T-cell (primary cell): ENCODE measurements around the gene CATSPERD. TPM values are rescaled to one million over a fixed set of nuclear protein-coding genes. Genes with fewer than 3 reads are reported as not detected.
A peak's percentile ranks its signal among the peaks of the same experiment; 100 is the strongest.

ENCODE experiments used
- ATAC-seq, 4 experiments: fragments of 200-7000 bp in 3 of 4; fragments of 150-1000 bp in 1 of 4; cut with Tn5 transposase; replicated peaks in 1 of 4; 1 replicate in 3 of 4; 2 replicates in 1 of 4; pipeline ENCODE4 v1.10.0; 2021; ENCODE audit warnings: moderate library complexity in 3 of 4, mild to moderate bottlenecking in 2 of 4, moderate number of reproducible peaks in 1 of 4
- CTCF ChIA-PET, 2 donors: fragments of 300-600 bp; sonication (Branson Sonifier 250); formaldehyde crosslinking; loops; one replicate each; lab custom pipeline; 2022; ENCODE audit warnings: antibody characterized with exemption in 2 of 2; lab: Charles Lee
- POLR2A ChIA-PET, 2 donors: fragments of 300-600 bp; sonication (Branson Sonifier 250); formaldehyde crosslinking; loops; one replicate each; lab custom pipeline; 2022; ENCODE audit warnings: antibody characterized with exemption in 2 of 2; lab: Charles Lee
- DNase-seq, 35 experiments: peaks; one replicate each; pipeline versions ENCODE4 v3.0.0 to v3.0.0-alpha.2; 2013 to 2023
- H3K27ac ChIP-seq: one replicate; pipeline ENCODE4 v1.5.1; 2013; ENCODE audit warnings: low read length
- H3K27me3 ChIP-seq, 2 experiments: replicated peaks in 1 of 2; 1 replicate in 1 of 2; 2 replicates in 1 of 2; pipeline versions ENCODE4 v1.6.1 to v1.7.0; 2013; ENCODE audit warnings: low read length in 1 of 2, mixed read lengths in 1 of 2; ENCODE audit not compliant: control insufficient read depth in 2 of 2, insufficient read depth in 2 of 2; ENCODE audit errors: extremely low read depth in 1 of 2
- H3K36me3 ChIP-seq, 2 donors: 1 replicate in 1 of 2; 2 replicates in 1 of 2; pipeline versions ENCODE4 v1.6.1 to v1.7.0; 2013; ENCODE audit warnings: low read length in 1 of 2; ENCODE audit not compliant: control insufficient read depth in 2 of 2, insufficient read depth in 1 of 2; ENCODE audit errors: extremely low read depth in 1 of 2
- H3K4me1 ChIP-seq, 2 experiments: 1 replicate in 1 of 2; 2 replicates in 1 of 2; pipeline versions ENCODE4 v1.6.1 to v1.7.0; 2013; ENCODE audit warnings: low read length in 2 of 2, mixed read lengths in 1 of 2; ENCODE audit not compliant: insufficient read depth in 2 of 2, control insufficient read depth in 1 of 2; ENCODE audit errors: extremely low read depth in 1 of 2
- H3K4me3 ChIP-seq, 2 donors: 1 replicate in 1 of 2; 2 replicates in 1 of 2; pipeline versions ENCODE4 v1.5.1 to v1.7.0; 2013; ENCODE audit warnings: mild to moderate bottlenecking in 2 of 2, low read length in 1 of 2, moderate library complexity in 1 of 2; ENCODE audit not compliant: control insufficient read depth in 1 of 2; ENCODE audit errors: extremely low read depth in 1 of 2
- H3K9me3 ChIP-seq: 2 replicates; pipeline ENCODE4 v1.7.0; 2013
- H3K27ac Mint-ChIP-seq, 2 donors: one replicate each; pipeline ENCODE4 v1.8.0; 2020 to 2021; ENCODE audit warnings: mild to moderate bottlenecking in 2 of 2, mixed read lengths in 2 of 2
- H3K27me3 Mint-ChIP-seq, 2 donors: one replicate each; pipeline ENCODE4 v1.8.0; 2021 to 2022; ENCODE audit warnings: mixed read lengths in 2 of 2
- H3K36me3 Mint-ChIP-seq: one replicate; pipeline ENCODE4 v1.8.0; 2021; ENCODE audit warnings: mixed read lengths
- H3K4me1 Mint-ChIP-seq, 3 donors: one replicate each; pipeline ENCODE4 v1.8.0; 2020 to 2022; ENCODE audit warnings: mixed read lengths in 3 of 3, mild to moderate bottlenecking in 1 of 3
- H3K4me3 Mint-ChIP-seq, 3 donors: one replicate each; pipeline ENCODE4 v1.8.0; 2020 to 2022; ENCODE audit warnings: mild to moderate bottlenecking in 3 of 3, mixed read lengths in 3 of 3, moderate library complexity in 3 of 3
- H3K9me3 Mint-ChIP-seq, 3 donors: one replicate each; pipeline ENCODE4 v1.8.0; 2020 to 2022; ENCODE audit warnings: mixed read lengths in 3 of 3
- WGBS: methylation state at CpG from one replicate; pipeline ENCODE4 v1.1.5; 2013; ENCODE audit warnings: missing lambda C conversion rate; ENCODE audit not compliant: insufficient coverage; 5-methylcytosine and 5-hydroxymethylcytosine counted together
- total RNA-seq, 35 experiments: library from RNA in 6 of 35; stranded (reverse) in 6 of 35; fragments of 120-200 nt in 1 of 35; gene quantifications; one replicate each; pipeline versions ENCODE4 v1.2.1 to v1.2.4 and lab custom pipeline; 2013 to 2026

Gene CATSPERD
- total RNA-seq, 5 donors from 2014 or later (not counting 1 experiment from before 2014, with no cell fraction given), result not detected

DNA sequence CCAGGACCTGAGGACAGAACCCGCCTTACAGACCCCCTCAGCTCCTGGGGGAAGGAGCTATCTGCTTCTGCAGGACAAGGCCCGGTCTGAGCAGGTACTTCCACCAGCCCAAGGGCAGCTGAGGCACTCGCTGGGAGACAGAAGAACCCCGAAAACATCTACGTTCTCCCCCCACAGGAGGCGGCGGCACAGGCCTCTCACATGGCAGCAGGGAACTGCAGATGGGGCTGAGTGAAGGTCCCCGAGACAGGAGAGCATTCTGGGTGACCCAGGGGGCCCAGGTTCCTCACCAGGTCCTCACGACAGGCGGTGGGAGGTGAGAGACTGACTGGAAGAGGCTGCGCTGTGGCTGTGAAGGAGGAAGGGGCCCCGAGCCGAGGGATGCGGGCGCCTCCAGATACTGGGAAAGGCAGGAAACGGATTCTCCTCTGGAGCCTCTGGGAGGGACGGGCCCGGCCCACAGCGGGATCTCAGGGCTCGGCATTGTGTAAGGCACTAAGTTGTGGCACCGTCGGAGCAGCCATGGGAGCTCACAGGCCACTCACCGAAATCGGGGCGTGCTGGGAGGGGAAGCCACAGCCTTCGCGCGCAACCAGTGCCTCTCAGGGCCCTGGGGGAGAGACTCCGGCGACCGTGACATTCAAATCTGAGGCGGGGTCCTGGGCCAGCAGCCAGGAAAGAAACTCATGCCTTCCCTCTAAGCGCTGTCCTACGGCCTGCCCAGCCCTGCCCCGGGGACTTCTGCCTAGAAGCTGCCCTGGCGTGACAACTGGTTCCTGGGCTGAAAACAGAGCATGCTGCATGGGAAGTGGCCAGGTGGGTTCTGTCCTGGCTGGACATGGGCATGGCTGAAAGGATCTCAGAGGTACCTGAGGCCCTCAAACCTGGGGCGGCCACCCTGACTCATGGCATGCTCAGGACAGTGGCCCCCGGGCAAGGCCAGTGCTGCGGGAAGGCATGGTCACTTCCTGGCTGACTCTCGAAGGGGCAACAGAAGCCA is 16.3 kb upstream of the CATSPERD start:
- no peak overlapping the region for H3K4me3 Mint-ChIP-seq
- H3K36me3 Mint-ChIP-seq, result peaks cover 26% of the 10 kb centered on the region
- H3K9me3 Mint-ChIP-seq, result no peaks in the 10 kb centered on the region
- Histone ChIP-seq H3K27ac (no peak overlapping the region), H3K9me3 (no peaks in the 10 kb centered on the region), H3K36me3 (peaks cover 22 to 58% of the 10 kb centered on the region in 2 donors), H3K27me3 (no peaks in the 10 kb centered on the region), H3K4me3 (no peak overlapping the region), H3K4me1 (no peaks in the 10 kb centered on the region)
- ChIA-PET CTCF (no interaction called here), POLR2A (no interaction called here)
- WGBS, result 99% methylated on average over 31 of the region's 40 CpGs
- no peak overlapping the region for H3K27ac Mint-ChIP-seq
- DNase-seq (no peak), ATAC-seq (no peak)
- H3K27me3 Mint-ChIP-seq, result no peaks in the 10 kb centered on the region
- peaks cover 0 to 2% (median 0%) of the 10 kb centered on the region in 3 donors for H3K4me1 Mint-ChIP-seq

DNA sequence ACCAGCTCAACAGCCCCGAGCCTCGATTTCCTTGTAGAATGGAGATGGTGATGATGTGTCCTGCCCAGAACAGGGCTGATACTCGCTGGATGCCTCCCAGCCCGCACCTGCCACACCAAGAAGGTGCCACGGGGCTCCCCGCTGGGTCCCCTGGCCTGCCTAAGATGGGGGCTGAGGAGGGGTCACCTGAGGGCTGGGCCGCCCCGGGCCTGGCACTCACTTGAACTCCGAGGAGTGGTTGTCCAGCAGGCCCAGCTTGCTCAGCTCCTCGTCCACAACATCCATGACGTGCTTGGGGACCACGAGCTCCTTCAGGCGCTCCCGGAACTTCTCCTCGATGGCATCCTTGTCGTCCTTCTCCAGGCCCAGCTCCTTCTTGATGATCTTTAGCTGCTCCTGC is 14.9 kb upstream of the CATSPERD start:
- H3K27me3 ChIP-seq, result no peaks in the 10 kb centered on the region
- ChIA-PET POLR2A (interaction anchor here (0.6 kb wide), 2 partner anchors 269 to 414 kb away, joined by 3 to 4 read pairs; no protein-coding TSS in a partner anchor), CTCF (interaction anchor here in 1 of 2 donors (0.9 kb wide), 1 partner anchor 16 kb away, joined by 3 read pairs; the partner anchor contains the start of gene RPL36)
- H3K27ac Mint-ChIP-seq, result no peak overlapping the region
- no peak overlapping the region for H3K4me3 ChIP-seq
- 91% methylated on average over 16 of the region's 16 CpGs for WGBS
- ATAC-seq (peak in 1 of 4 experiments; percentile 12), DNase-seq (no peak)
- peaks cover 0 to 2% (median 0%) of the 10 kb centered on the region in 3 donors for H3K4me1 Mint-ChIP-seq
- no peaks in the 10 kb centered on the region for H3K9me3 Mint-ChIP-seq
- no peak overlapping the region for H3K4me3 Mint-ChIP-seq
- H3K27me3 Mint-ChIP-seq, result no peaks in the 10 kb centered on the region
- no peak overlapping the region for H3K27ac ChIP-seq
- H3K9me3 ChIP-seq, result no peaks in the 10 kb centered on the region
- H3K36me3 ChIP-seq, result peaks cover 22 to 53% of the 10 kb centered on the region in 2 donors
- no peaks in the 10 kb centered on the region for H3K4me1 ChIP-seq
- H3K36me3 Mint-ChIP-seq, result peaks cover 26% of the 10 kb centered on the region

DNA sequence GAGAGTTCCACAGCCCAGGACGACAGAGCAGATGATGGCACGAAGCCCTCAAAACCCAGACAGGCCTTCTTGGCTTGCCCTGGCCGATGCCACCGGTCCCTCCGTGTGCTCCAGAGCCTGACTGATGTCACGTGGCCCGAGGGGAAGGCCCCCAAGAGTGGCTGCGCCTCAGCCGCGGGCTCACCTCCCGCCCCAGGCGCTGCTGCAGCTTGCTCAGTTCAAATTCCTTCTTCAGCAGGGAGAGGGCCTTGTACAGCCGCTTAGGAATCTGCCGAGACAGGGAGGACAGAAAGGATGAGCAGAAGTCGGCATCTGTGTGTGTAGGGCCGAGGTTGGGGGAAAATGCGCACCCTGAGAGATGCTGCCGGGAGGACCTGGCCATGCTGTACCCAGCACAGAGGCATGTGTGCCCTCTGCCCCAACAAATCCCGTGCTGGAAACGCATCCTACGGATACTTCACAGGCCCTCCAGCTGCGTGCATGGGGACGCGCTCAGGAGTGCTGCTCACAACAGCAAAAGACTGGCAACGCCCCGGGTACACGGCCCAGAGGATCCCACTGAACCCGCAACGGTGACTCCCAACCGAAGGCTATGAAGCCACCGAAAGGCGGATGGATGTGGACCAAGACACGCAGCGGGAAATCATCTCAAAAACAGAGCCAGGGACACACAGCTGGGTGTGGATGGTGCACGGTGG is 13.4 kb upstream of the CATSPERD start:
- ATAC-seq, result no peak
- POLR2A ChIA-PET, result no interaction called here
- no peak for DNase-seq
- Mint-ChIP-seq H3K4me3 (no peak overlapping the region), H3K4me1 (no peaks in the 10 kb centered on the region), H3K27ac (peak overlapping the region in 1 of 2 donors; percentile 27), H3K9me3 (no peaks in the 10 kb centered on the region), H3K27me3 (no peaks in the 10 kb centered on the region), H3K36me3 (peaks cover 21% of the 10 kb centered on the region)
- H3K9me3 ChIP-seq, result no peaks in the 10 kb centered on the region
- CTCF ChIA-PET, result no interaction called here
- H3K4me1 ChIP-seq, result no peaks in the 10 kb centered on the region
- H3K4me3 ChIP-seq, result no peak overlapping the region
- peaks cover 27 to 61% of the 10 kb centered on the region in 2 donors for H3K36me3 ChIP-seq
- H3K27me3 ChIP-seq, result no peaks in the 10 kb centered on the region
- WGBS, result 97% methylated on average over 35 of the region's 35 CpGs
- no peak overlapping the region for H3K27ac ChIP-seq

DNA sequence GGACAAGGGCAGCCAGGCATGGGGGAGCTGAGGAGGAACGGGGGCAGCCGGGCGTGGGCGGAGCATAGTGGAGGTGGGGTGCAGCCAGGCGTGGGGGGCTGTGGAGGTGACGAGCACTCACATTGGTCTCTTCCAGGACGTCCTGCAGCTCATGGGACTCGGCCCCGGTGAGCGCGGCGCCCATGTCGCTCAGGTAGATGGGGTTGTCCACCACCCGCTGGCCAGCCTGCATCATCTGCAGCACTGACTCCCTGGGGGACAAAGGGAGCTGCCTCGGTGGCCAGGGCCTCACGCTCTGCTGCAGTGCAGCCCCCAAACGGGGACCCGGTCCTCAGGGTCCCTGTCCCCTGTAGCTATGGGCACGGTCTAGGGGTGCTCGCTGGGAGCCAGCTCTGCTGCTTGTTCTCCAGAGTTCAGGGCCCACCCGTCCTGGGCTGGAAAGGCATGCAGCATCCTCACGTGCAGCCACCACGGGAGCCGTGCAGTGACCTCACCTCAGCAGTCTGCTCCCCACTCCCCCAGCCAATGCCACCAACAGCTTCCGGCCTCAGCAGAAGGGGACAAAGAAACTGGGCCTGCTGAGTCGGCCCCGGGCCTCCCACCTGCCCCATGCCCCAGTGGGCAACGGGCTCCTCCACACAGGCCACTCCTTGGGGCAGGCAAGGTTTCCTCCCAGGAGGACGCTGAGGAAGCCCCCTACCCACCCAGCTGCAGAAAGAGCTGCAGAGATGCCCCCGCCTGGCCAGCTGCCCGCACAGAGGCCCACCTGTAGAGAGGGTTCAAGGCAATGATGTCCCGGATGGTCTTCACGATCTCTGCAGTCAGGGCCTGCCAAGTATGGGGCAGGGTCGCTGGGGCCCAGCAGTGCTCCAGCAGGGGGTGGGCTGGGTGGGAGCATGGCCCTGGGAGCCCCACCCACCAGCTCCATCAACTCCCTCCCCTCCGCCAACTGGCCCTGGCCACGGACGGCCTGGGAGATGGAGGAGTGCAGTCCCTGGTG is 12.6 kb upstream of the CATSPERD start:
- H3K27ac Mint-ChIP-seq, result no peak overlapping the region
- H3K27me3 Mint-ChIP-seq, result no peaks in the 10 kb centered on the region
- H3K36me3 Mint-ChIP-seq, result peaks cover 21% of the 10 kb centered on the region
- H3K9me3 ChIP-seq, result no peaks in the 10 kb centered on the region
- WGBS, result 96% methylated on average over 25 of the region's 37 CpGs
- peak in 2 of 4 experiments; percentile 10 to 17 for ATAC-seq
- H3K4me1 ChIP-seq, result no peaks in the 10 kb centered on the region
- DNase-seq, result no peak
- H3K9me3 Mint-ChIP-seq, result no peaks in the 10 kb centered on the region
- H3K27me3 ChIP-seq, result no peaks in the 10 kb centered on the region
- no peak overlapping the region for H3K4me3 ChIP-seq
- no peak overlapping the region for H3K27ac ChIP-seq
- POLR2A ChIA-PET, result no interaction called here
- no peak overlapping the region for H3K4me3 Mint-ChIP-seq
- CTCF ChIA-PET, result interaction anchor here in 1 of 2 donors (0.6 to 0.7 kb wide), 2 partner anchors 8 to 21 kb away, joined by 3 read pairs; no protein-coding TSS in a partner anchor
- H3K36me3 ChIP-seq, result peaks cover 30 to 70% of the 10 kb centered on the region in 2 donors
- H3K4me1 Mint-ChIP-seq, result no peaks in the 10 kb centered on the region

- CTCF ChIA-PET, result no interaction called here
- Histone ChIP-seq H3K27me3 (no peaks in the 10 kb centered on the region), H3K4me1 (no peaks in the 10 kb centered on the region), H3K4me3 (no peak overlapping the region), H3K36me3 (peaks cover 29 to 59% of the 10 kb centered on the region in 2 donors), H3K27ac (no peak overlapping the region), H3K9me3 (no peaks in the 10 kb centered on the region)
- no peak overlapping the region for H3K4me3 Mint-ChIP-seq
- H3K27ac Mint-ChIP-seq, result no peak overlapping the region
- ATAC-seq, result no peak
- no peaks in the 10 kb centered on the region for H3K9me3 Mint-ChIP-seq
- 91% methylated on average over 7 of the region's 8 CpGs for WGBS
- H3K4me1 Mint-ChIP-seq, result peaks cover 0 to 4% (median 3%) of the 10 kb centered on the region in 3 donors
- H3K27me3 Mint-ChIP-seq, result no peaks in the 10 kb centered on the region
- POLR2A ChIA-PET, result interaction anchor here in 1 of 2 donors (0.5 kb wide), 1 partner anchor 9 kb away, joined by 5 read pairs; the partner anchor contains the start of genes CATSPERD and LONP1
- peaks cover 21% of the 10 kb centered on the region for H3K36me3 Mint-ChIP-seq
- DNase-seq, result no peak
Measured at GRCh38 chr19:5711025-5711424, 9.4 kb upstream of the CATSPERD start.
